SK-N-SH (cell line): ENCODE results near the gene GPC5. TPM values are rescaled to one million over a fixed set of nuclear protein-coding genes. Genes with fewer than 3 reads are reported as not detected.

Experiments used
- CTCF ChIA-PET: fragments of 300-600, 350-600 bp; formaldehyde crosslinking; extraction: SDS; loops from one replicate; lab custom pipeline; 2021; lab: Yijun Ruan, JAX
- POLR2A ChIA-PET: fragments of 350-600 bp; sonication (Branson Sonifier 250); formaldehyde crosslinking; extraction: SDS; loops from one replicate; lab custom pipeline; 2020; ENCODE audit warnings: antibody characterized with exemption, inconsistent platforms; lab: Yijun Ruan, JAX
- DNase-seq: peaks from one replicate; pipeline ENCODE4 v3.0.0; 2012
- H2AFZ ChIP-seq: fragments of 200-600 bp; sonication (generic); 2 replicates; pipeline ENCODE4 v1.8.1; 2016; ENCODE audit warnings: antibody characterized with exemption, mild to moderate bottlenecking, low read depth
- H3F3A ChIP-seq: fragments of 200-600 bp; sonication (generic); replicated peaks from 2 replicates; pipeline ENCODE3; 2016; ENCODE audit warnings: antibody characterized with exemption, mild to moderate bottlenecking; ENCODE audit not compliant: insufficient read depth
- H3K27ac ChIP-seq, 2 experiments: fragments of 200-500 bp in 1 of 2; fragments of 200-600 bp in 1 of 2; sonication (Bioruptor generic) in 1 of 2; sonication (generic), shearing (Covaris generic) in 1 of 2; 2 replicates each; pipeline versions ENCODE4 v1.5.1 to v1.6.1; 2014 to 2016; ENCODE audit warnings: low read depth in 2 of 2, inconsistent platforms in 1 of 2, low read length in 1 of 2, mild to moderate bottlenecking in 1 of 2, mixed read lengths in 1 of 2
- H3K27me3 ChIP-seq: fragments of 200-600 bp; sonication (generic), shearing (Covaris generic); 2 replicates; pipeline ENCODE4 v1.6.1; 2016; ENCODE audit warnings: mixed run types; ENCODE audit not compliant: insufficient read depth
- H3K36me3 ChIP-seq, 2 experiments: fragments of 200-500 bp in 1 of 2; fragments of 200-600 bp in 1 of 2; sonication (Bioruptor generic) in 1 of 2; sonication (generic) in 1 of 2; replicated peaks in 1 of 2; 2 replicates each; pipeline versions ENCODE3 to v1.5.1; 2014 to 2016; ENCODE audit warnings: low read length in 1 of 2, mild to moderate bottlenecking in 1 of 2; ENCODE audit not compliant: insufficient read depth in 2 of 2, control insufficient read depth in 1 of 2
- H3K4me1 ChIP-seq, 2 experiments: fragments of 200-500 bp in 1 of 2; fragments of 200-600 bp in 1 of 2; sonication (Bioruptor generic) in 1 of 2; sonication (generic), shearing (Covaris generic) in 1 of 2; 2 replicates each; pipeline versions ENCODE4 v1.5.1 to v1.6.1; 2014 to 2016; ENCODE audit warnings: low read depth in 1 of 2, low read length in 1 of 2, mixed run types in 1 of 2; ENCODE audit not compliant: insufficient read depth in 2 of 2, control insufficient read depth in 1 of 2
- H3K4me2 ChIP-seq: fragments of 200-600 bp; sonication (generic), shearing (Covaris generic); 2 replicates; pipeline ENCODE4 v1.6.1; 2017; ENCODE audit warnings: mixed run types
- H3K4me3 ChIP-seq, 2 experiments: fragments of 200-500 bp in 1 of 2; fragments of 200-600 bp in 1 of 2; sonication (Bioruptor generic) in 1 of 2; sonication (generic), shearing (Covaris generic) in 1 of 2; 2 replicates each; pipeline versions ENCODE4 v1.5.1 to v1.8.1; 2014 to 2016; ENCODE audit warnings: low read depth in 2 of 2, inconsistent platforms in 1 of 2, low read length in 1 of 2, mild to moderate bottlenecking in 1 of 2, mixed read lengths in 1 of 2, moderate library complexity in 1 of 2
- H3K79me2 ChIP-seq: fragments of 200-600 bp; sonication (generic); 2 replicates; pipeline ENCODE4 v1.8.1; 2017; ENCODE audit warnings: mild to moderate bottlenecking; ENCODE audit not compliant: insufficient read depth
- H3K9ac ChIP-seq: fragments of 200-600 bp; sonication (generic); 2 replicates; pipeline ENCODE4 v1.6.1; 2017; ENCODE audit warnings: mixed run types
- H3K9me2 ChIP-seq: fragments of 200-600 bp; sonication (generic); 2 replicates; pipeline ENCODE4 v1.6.1; 2017; ENCODE audit warnings: mixed run types
- H3K9me3 ChIP-seq: fragments of 200-600 bp; sonication (generic); 2 replicates; pipeline ENCODE4 v1.6.1; 2017; ENCODE audit warnings: mixed run types, mild to moderate bottlenecking, moderate library complexity
- H4K20me1 ChIP-seq: fragments of 200-600 bp; sonication (generic); 2 replicates; pipeline ENCODE4 v1.6.1; 2017; ENCODE audit warnings: mild to moderate bottlenecking, mixed run types; ENCODE audit not compliant: insufficient read depth
- CHD2 ChIP-seq: fragments of 150-350 bp; IDR thresholded peaks from 2 replicates; pipeline ENCODE4 v1.6.1; 2018; ENCODE audit warnings: low read length; ENCODE audit not compliant: partially characterized antibody
- ELF1 ChIP-seq: IDR thresholded peaks from 2 replicates; pipeline ENCODE4 v1.4.0; 2012
- FOSL2 ChIP-seq: IDR thresholded peaks from 2 replicates; pipeline ENCODE4 v1.4.0; 2012; ENCODE audit warnings: low read depth, mild to moderate bottlenecking, moderate library complexity, borderline replicate concordance
- FOXJ3 ChIP-seq: sonication (generic); formaldehyde crosslinking; IDR thresholded peaks from 2 replicates; pipeline ENCODE4 v1.5.1; 2020; ENCODE audit warnings: mild to moderate bottlenecking, missing genetic modification reagents
- GABPA ChIP-seq: IDR thresholded peaks from 2 replicates; pipeline ENCODE4 v1.4.0; 2012; ENCODE audit warnings: low read depth, mild to moderate bottlenecking
- MEF2A ChIP-seq: IDR thresholded peaks from 2 replicates; pipeline ENCODE4 v1.4.0; 2012; ENCODE audit warnings: low read depth, borderline replicate concordance
- MXI1 ChIP-seq: IDR thresholded peaks from 2 replicates; pipeline ENCODE4 v1.6.1; 2012; ENCODE audit warnings: mild to moderate bottlenecking, low read depth, low read length, improper control_type of control experiment
- NFIC ChIP-seq: IDR thresholded peaks from 2 replicates; pipeline ENCODE4 v1.4.0; 2012; ENCODE audit warnings: borderline replicate concordance
- RAD21 ChIP-seq: IDR thresholded peaks from 2 replicates; pipeline ENCODE4 v1.6.1; 2012; ENCODE audit warnings: mild to moderate bottlenecking, low read length
- RFX5 ChIP-seq: IDR thresholded peaks from 2 replicates; pipeline ENCODE4 v1.6.1; 2012; ENCODE audit warnings: mild to moderate bottlenecking, improper control_type of control experiment, low read length
- TCF12 ChIP-seq: IDR thresholded peaks from 2 replicates; pipeline ENCODE4 v1.4.0; 2012
- USF1 ChIP-seq: IDR thresholded peaks from 2 replicates; pipeline ENCODE4 v1.4.0; 2012; ENCODE audit warnings: low read depth, borderline replicate concordance
- USF2 ChIP-seq: fragments of 150-350 bp; IDR thresholded peaks from 2 replicates; pipeline ENCODE4 v1.6.1; 2017; ENCODE audit warnings: antibody characterized with exemption, low read length, low read depth, borderline replicate concordance
- WGBS: methylation state at CpG from one replicate; pipeline ENCODE4 v1.1.6; 2017; ENCODE audit warnings: low lambda C conversion rate; 5-methylcytosine and 5-hydroxymethylcytosine counted together
- polyA plus RNA-seq, 3 experiments: library from polyadenylated mRNA; depleted of rRNA; stranded (reverse); fragments of >200 nt; gene quantifications; 2 replicates each; pipeline ENCODE4 v1.2.3, GENCODE V29; 2012

Gene GPC5
- polyA plus RNA-seq, 1 of the 3 experiments (the other 2 are of a cell fraction) = 0.03 TPM

GRCh38 chr13:92177966-92178365 is 779.5 kb downstream of the GPC5 start:
- ChIA-PET CTCF (interaction anchor here (1.0 kb wide), 1 partner anchor 359 kb away, joined by 3 read pairs; no protein-coding TSS in a partner anchor), POLR2A (no interaction called here)
- Histone ChIP-seq H3F3A (no peaks in the 10 kb centered on the region), H3K79me2 (no peaks in the 10 kb centered on the region), H3K4me3 (no peak overlapping the region), H3K36me3 (no peaks in the 10 kb centered on the region), H3K4me1 (no peaks in the 10 kb centered on the region), H3K4me2 (no peak overlapping the region), H3K27me3 (no peaks in the 10 kb centered on the region), H3K9ac (no peak overlapping the region), H3K9me3 (no peaks in the 10 kb centered on the region), H4K20me1 (no peaks in the 10 kb centered on the region), H3K27ac (no peak overlapping the region), H3K9me2 (no peaks in the 10 kb centered on the region), H2AFZ (no peak overlapping the region)
- 79% methylated on average over 5 of the region's 5 CpGs for WGBS
- DNase-seq = peak; percentile 14
- TF ChIP-seq FOXJ3 (CRISPR knock-in tag) = no peak
- no peak for TF ChIP-seq ELF1
- no peak for TF ChIP-seq MEF2A
- TF ChIP-seq GABPA = no peak
- no peak for TF ChIP-seq RAD21
- TF ChIP-seq TCF12 = no peak
- no peak for TF ChIP-seq CHD2

GRCh38 chr13:92179223-92179622 is 780.8 kb downstream of the GPC5 start:
- Histone ChIP-seq H3K79me2 (no peaks in the 10 kb centered on the region), H4K20me1 (no peaks in the 10 kb centered on the region), H3K4me2 (no peak overlapping the region), H3K9ac (no peak overlapping the region), H3K4me3 (no peak overlapping the region), H2AFZ (no peak overlapping the region), H3K9me3 (no peaks in the 10 kb centered on the region), H3K4me1 (no peaks in the 10 kb centered on the region), H3K27ac (no peak overlapping the region), H3K9me2 (no peaks in the 10 kb centered on the region), H3K27me3 (no peaks in the 10 kb centered on the region), H3F3A (no peaks in the 10 kb centered on the region), H3K36me3 (no peaks in the 10 kb centered on the region)
- no peak for TF ChIP-seq FOSL2
- TF ChIP-seq CHD2 = no peak
- TF ChIP-seq RFX5 = no peak
- no peak for TF ChIP-seq NFIC
- no peak for TF ChIP-seq USF1
- no peak for TF ChIP-seq USF2
- no peak for TF ChIP-seq FOXJ3 (CRISPR knock-in tag)
- no peak for TF ChIP-seq MXI1
- TF ChIP-seq ELF1 = no peak
- ChIA-PET POLR2A (no interaction called here), CTCF (interaction anchor here (0.6 to 1.4 kb wide), 2 partner anchors 8 to 1957 kb away, joined by 5 to 6 read pairs; no protein-coding TSS in a partner anchor)
- 100% methylated on average over 1 of the region's 1 CpG for WGBS
- no peak for DNase-seq
